DOHH2 (cell line): ENCODE results near the gene AP3S2.

Experiments
- H3F3A ChIP-seq: fragments of 200-600 bp; sonication (generic), shearing (Covaris generic); 2 replicates; pipeline ENCODE4 v1.6.0; 2016; ENCODE audit warnings: antibody characterized with exemption, mild to moderate bottlenecking; ENCODE audit not compliant: control insufficient read depth, insufficient read depth
- H3K27ac ChIP-seq: fragments of 200-600 bp; sonication (generic); 2 replicates; pipeline ENCODE4 v1.5.1; 2014; ENCODE audit warnings: low read depth, mild to moderate bottlenecking, low read length, moderate library complexity
- H3K27me3 ChIP-seq: fragments of 200-600 bp; sonication (generic); 2 replicates; pipeline ENCODE4 v1.6.1; 2014; ENCODE audit warnings: mild to moderate bottlenecking, low read length, mixed read lengths; ENCODE audit not compliant: control insufficient read depth
- H3K36me3 ChIP-seq: fragments of 200-600 bp; sonication (generic); 2 replicates; pipeline ENCODE4 v1.6.1; 2014; ENCODE audit warnings: mild to moderate bottlenecking, low read length, moderate library complexity, mixed read lengths; ENCODE audit not compliant: control insufficient read depth
- H3K4me1 ChIP-seq: fragments of 200-600 bp; sonication (generic); 2 replicates; pipeline ENCODE4 v1.6.1; 2014; ENCODE audit warnings: mild to moderate bottlenecking, low read length, mixed read lengths; ENCODE audit not compliant: control insufficient read depth
- H3K4me2 ChIP-seq: fragments of 200-600 bp; sonication (generic); 2 replicates; pipeline ENCODE4 v1.6.0; 2014; ENCODE audit warnings: mild to moderate bottlenecking, low read length, moderate library complexity
- H3K4me3 ChIP-seq: fragments of 200-600 bp; sonication (generic); 2 replicates; pipeline ENCODE4 v1.5.1; 2014; ENCODE audit warnings: mild to moderate bottlenecking, low read length, mixed read lengths
- H3K79me2 ChIP-seq: fragments of 200-600 bp; sonication (generic); 2 replicates; pipeline ENCODE4 v1.6.1; 2014; ENCODE audit warnings: mild to moderate bottlenecking, low read length, mixed read lengths; ENCODE audit not compliant: control insufficient read depth
- H3K9me2 ChIP-seq: fragments of 200-600 bp; sonication (generic); replicated peaks from 2 replicates; pipeline ENCODE4 v1.6.1; 2014; ENCODE audit warnings: mild to moderate bottlenecking, low read length, mixed read lengths; ENCODE audit not compliant: control insufficient read depth
- H3K9me3 ChIP-seq: fragments of 200-600 bp; sonication (generic); 2 replicates; pipeline ENCODE4 v1.6.1; 2014; ENCODE audit warnings: antibody characterized with exemption, low read length, mixed read lengths; ENCODE audit not compliant: control insufficient read depth, insufficient read depth
- H4K20me1 ChIP-seq: fragments of 200-600 bp; sonication (generic); 2 replicates; pipeline ENCODE4 v1.6.0; 2014; ENCODE audit warnings: low read depth, mild to moderate bottlenecking, antibody characterized with exemption, low read length, moderate library complexity; ENCODE audit not compliant: control insufficient read depth, insufficient read depth
- CTCF ChIP-seq: fragments of 200-600 bp; sonication (generic); IDR thresholded peaks from one replicate; pipeline ENCODE4 v1.5.1; 2014; ENCODE audit warnings: antibody characterized with exemption, mild to moderate bottlenecking, low read depth, low read length; ENCODE audit not compliant: poor library complexity, severe bottlenecking
- EZH2phosphoT487 ChIP-seq: fragments of 200-600 bp; sonication (generic); IDR thresholded peaks from 2 replicates; pipeline ENCODE4 v1.6.1; 2017; ENCODE audit warnings: borderline replicate concordance, mild to moderate bottlenecking, antibody characterized with exemption, low read length, moderate library complexity, mixed read lengths

The AP3S2 gene

GRCh38 chr15:89937365-89938350, 43.9 kb upstream of the AP3S2 start:
- H3F3A ChIP-seq = no peaks in the 10 kb centered on the region
- H3K27ac ChIP-seq = no peak overlapping the region
- no peak overlapping the region for H3K4me3 ChIP-seq
- TF ChIP-seq EZH2phosphoT487 = no peak
- TF ChIP-seq CTCF = no peak
- no peaks in the 10 kb centered on the region for H3K4me1 ChIP-seq
- H3K9me3 ChIP-seq = no peaks in the 10 kb centered on the region
- no peaks in the 10 kb centered on the region for H3K79me2 ChIP-seq
- H3K27me3 ChIP-seq = peaks cover 15% of the 10 kb centered on the region; the same call in 1 of the 2 replicates
- no peaks in the 10 kb centered on the region for H3K9me2 ChIP-seq
- no peak overlapping the region for H3K4me2 ChIP-seq
- no peaks in the 10 kb centered on the region for H3K36me3 ChIP-seq
- no peaks in the 10 kb centered on the region for H4K20me1 ChIP-seq

- no peaks in the 10 kb centered on the region for H3K4me1 ChIP-seq
- no peak for TF ChIP-seq CTCF
- TF ChIP-seq EZH2phosphoT487 = no peak
- H3K27me3 ChIP-seq = peaks cover 21% of the 10 kb centered on the region
- H3K9me3 ChIP-seq = no peaks in the 10 kb centered on the region
- no peaks in the 10 kb centered on the region for H4K20me1 ChIP-seq
- no peaks in the 10 kb centered on the region for H3F3A ChIP-seq
- no peak overlapping the region for H3K4me3 ChIP-seq
- no peaks in the 10 kb centered on the region for H3K9me2 ChIP-seq
- H3K4me2 ChIP-seq = no peak overlapping the region
- H3K27ac ChIP-seq = no peak overlapping the region
- no peaks in the 10 kb centered on the region for H3K79me2 ChIP-seq
- no peaks in the 10 kb centered on the region for H3K36me3 ChIP-seq
These were observed 43.0 kb upstream of the AP3S2 start for GRCh38 chr15:89936786-89937265.

GRCh38 chr15:89936051-89936785, 42.4 kb upstream of the AP3S2 start:
- no peak overlapping the region for H3K4me2 ChIP-seq
- TF ChIP-seq EZH2phosphoT487 (no peak), CTCF (no peak)
- no peaks in the 10 kb centered on the region for H4K20me1 ChIP-seq
- no peak overlapping the region for H3K27ac ChIP-seq
- H3K79me2 ChIP-seq = no peaks in the 10 kb centered on the region
- H3K9me3 ChIP-seq = no peaks in the 10 kb centered on the region
- H3K27me3 ChIP-seq = peaks cover 21% of the 10 kb centered on the region
- no peaks in the 10 kb centered on the region for H3F3A ChIP-seq
- H3K36me3 ChIP-seq = no peaks in the 10 kb centered on the region
- H3K4me1 ChIP-seq = no peaks in the 10 kb centered on the region
- no peaks in the 10 kb centered on the region for H3K9me2 ChIP-seq
- H3K4me3 ChIP-seq = no peak overlapping the region
